ENCODE results near the gene MAST4.
"Not testable (repeated sequence)": the region's sequence is repeated elsewhere in the genome, so short reads cannot be mapped to it uniquely, and the experiment has no call there.

The MAST4 gene

DNA sequence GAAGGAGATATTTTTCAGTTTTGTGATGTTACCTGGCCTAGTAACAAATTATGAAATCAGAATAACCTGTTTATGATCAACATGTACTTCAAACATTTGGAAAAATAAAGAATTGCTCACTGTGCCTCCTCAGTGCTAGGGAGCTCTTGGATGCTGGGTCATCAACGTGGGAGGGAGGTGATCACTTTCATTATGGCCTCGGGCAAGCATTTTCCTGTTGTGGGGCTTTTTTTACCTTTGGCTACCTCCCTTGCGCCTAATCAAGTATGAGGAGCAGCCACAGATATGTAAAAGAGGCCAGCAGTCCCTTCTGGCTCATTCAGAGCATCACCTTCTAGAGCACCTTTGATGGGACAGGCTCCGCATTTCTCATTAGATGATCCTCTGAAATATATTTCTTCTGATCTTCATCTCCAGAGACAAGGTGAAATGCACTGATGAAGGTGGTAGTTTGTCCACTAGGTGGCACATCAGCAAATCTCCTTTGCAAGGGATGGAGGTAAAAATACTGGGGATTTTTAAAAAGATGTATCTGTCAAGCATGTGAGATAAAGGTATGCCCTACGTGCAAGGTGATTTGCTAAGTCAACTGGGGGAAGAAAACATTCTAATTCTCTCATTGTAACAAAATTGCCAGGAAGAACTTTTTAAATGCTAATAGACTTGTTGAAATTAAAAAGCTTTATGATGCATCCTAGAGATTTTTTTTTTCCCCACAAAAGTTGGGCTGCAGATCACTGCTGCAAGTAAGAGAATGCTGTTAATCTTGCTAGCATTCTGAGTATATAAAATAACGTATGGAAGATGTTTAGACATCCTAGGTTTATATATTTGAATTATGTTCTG is 218.2 kb downstream of the MAST4 start:
- no peak for DNase-seq

DNA sequence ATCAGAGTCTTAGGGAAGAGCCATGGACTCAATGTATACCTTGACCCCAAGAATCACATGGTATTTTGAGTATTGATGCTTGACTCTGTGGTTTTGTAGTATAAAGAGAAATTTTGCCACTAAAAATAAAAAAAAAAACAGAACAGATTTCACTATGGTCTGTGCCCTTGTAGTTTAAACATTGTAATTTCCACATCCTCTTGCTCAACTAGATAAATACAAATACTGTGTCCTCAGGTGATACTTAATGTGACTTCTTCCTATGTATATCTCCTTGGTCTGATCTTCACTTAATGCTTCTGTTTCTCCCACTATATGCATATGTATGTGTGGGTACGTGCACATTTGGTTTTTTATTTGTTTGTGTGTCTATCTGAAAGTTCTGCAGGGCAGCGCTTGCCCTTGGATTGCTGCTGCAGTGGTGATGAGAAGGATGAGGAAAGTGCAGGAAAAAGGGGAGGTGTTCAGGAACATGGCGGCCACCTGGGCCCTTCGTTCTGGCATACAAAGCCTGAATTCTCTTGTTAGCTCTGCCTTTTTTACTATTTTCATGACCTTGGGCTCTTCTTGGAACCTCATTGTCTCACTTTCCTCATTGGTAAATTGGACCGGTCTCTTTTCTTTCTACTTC is 222.2 kb downstream of the MAST4 start:
- DNase-seq, result no peak

DNA sequence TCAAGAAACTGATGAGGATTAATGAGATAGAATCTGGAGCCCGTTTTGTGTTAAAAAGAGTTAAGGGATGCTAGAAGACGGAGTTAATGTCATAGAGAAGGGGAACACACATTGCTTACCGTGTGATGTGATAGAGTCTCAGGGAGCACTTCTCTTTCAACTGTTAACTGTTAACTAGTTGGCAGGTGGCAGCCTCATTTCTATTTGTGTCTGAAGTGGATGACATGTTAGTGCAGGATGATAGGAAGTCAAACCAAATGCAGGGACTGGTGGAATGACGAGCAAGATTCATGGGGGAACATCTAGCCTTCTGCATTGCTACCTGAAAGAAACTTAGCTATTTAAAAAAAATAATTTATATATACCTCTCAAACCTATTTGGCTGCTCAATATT is 222.7 kb downstream of the MAST4 start:
- DNase-seq, result no peak

DNA sequence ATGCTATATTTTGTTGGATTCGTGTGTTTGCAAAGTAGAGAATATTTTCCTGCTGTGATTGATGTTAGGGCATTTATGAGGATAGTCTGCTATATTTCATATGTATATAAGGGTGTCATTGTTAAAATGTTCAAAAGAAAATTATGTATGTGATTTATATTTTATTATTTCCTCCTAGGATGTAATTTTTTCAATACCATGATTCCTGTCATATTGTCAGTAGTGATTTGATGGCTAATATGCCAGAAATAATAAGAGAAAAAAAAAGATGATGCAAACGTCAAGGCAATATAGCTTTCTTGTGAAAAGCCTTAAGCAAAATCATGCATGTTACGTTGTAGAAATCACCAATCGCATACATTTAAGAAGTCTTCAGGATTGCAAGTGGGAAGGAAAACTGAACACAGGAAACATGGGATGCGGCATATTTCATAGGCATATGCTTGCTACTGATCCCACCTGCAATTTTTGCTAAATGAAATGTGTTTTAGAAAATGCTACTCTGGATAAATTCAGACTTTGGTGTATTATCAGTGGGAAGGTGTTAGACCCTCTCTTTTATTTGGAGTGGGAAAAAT is 224.5 kb downstream of the MAST4 start:
- no peak for DNase-seq

DNA sequence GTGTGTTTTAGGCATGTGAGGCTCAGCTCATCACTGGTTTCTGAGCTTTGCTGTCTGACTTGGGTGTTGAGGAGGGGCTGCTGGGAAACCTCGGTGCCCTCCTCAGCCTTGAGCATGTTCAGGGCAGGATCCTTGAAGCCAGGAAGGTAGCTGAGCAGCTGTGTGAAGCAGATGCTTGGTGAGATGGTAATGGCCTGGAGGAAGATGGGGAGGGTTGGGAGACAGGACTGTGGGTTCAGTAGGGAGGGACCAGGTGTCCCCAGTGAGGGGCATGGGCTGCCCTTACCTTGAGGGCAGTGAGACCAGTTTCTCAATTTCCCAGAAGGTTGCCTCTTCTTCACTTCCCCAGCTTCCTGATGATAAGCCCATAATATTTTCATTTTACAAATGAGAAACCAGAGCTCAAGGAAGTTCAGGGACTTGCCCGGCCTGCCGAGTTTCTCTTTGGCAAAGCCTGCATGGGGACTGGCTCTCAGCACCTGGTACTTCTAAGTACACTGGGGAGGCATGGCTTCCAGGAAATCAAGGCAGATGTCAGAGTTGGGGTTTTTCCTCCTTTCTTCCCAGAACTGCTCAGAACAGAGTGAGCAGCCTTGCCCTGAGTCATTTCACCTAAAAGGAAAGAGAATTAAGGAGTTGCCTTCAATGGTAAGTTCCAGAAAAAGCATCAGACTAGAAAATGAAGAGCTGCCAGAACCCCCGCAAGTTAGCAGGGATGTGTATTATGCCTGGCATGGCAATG is 225.7 kb downstream of the MAST4 start:
- DNase-seq, result no peak

DNA sequence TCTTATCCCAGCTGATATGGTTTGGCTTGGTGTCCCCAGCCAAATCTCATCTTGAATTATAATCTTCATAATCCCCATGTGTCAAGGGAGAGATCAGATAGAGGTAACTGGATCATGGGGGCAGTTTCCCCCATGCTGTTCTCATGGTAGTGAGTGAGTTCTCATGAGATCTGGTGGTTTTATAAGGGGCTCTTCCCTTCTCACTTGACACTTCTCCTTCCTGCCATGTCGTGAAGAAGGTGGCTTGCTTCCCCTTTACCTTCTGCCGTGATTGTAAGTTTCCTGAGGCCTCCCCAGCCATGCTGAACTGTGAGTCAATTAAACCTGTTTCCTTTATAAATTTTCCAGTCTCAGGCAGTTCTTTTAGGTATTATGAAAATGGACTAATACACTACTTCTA is 226.7 kb downstream of the MAST4 start:
- not testable (repeated sequence) for DNase-seq

DNA sequence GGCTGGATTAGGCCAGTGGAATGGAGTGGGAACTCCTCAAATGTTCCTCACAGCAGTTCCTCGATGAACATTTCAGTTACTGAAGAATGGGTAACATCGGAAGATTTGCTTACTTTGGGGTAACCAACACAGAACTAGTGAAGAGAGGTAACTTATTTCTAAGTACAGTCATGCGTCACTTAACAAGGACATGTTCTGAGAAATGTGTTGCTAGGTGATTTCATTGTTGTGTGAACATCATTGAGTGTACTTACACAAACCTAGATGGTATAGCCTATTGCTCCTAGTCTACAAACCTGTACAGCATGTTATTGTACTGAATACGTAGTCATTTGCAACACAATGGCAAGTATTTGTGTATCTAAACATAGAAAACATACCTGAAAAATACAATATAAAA is 228.3 kb downstream of the MAST4 start:
- no peak for DNase-seq

DNA sequence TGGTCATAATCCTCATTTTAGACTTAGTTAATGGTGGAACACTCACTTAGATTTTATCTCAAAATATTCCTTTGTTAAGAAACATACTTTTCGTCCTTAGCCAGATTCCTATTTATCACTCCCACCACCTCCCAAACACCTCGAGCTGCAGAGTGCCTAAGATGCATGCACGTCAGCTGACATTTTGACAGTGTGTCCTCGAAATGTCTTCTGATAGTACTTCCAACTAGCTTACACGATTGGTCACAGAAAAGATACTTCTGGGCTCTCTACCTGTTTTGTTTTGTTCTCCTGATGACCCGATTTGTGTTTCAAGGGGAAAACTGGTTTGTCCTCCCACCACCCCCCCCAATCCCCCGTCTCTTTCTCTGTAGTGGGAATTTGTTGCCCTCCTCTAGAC is 230.1 kb downstream of the MAST4 start:
- DNase-seq, result no peak

DNA sequence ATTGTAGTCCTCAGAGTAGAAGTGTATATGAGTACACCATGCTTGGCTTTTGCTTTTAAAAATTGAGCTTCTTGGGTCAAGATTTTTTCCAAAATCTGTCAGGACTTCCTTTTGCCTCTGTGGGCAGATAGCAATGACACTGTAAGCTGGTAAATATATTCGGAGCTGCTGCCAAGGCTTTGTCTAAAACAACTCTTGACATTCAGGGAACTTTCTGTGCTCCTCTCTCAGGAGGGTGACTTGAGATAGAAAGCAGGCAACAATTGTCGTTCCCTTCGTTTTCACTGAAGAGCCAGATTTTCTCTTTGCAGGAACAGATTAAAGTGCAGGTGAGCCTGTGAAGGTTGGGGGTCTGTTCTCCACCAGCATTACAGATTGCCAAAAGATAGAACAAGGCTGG is 230.5 kb downstream of the MAST4 start:
- DNase-seq, result no peak

DNA sequence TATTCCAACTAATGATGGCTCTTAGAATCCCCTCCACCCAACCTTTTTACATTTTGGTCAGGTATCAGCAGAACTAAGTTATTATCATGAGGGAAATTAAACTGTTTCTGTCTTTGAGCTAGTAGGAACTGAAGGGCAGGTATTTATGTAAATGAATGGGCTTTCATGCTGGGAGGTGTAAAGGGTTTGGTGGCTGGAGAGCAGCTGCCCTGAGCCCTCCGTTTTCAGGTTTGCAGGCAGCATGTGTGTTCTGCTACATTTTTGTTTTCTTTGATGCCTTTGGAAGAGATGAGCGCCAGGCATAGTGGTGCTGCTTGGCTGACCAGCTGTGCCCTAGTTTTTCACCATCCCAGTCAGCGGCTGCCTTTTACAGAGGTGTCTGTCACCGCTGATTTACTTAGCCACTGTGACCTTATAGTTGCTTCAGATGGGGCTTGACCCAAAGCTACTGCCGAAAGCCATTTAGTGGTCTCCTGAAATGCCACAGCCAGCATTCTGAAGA is 231.9 kb downstream of the MAST4 start:
- DNase-seq, result no peak

DNA sequence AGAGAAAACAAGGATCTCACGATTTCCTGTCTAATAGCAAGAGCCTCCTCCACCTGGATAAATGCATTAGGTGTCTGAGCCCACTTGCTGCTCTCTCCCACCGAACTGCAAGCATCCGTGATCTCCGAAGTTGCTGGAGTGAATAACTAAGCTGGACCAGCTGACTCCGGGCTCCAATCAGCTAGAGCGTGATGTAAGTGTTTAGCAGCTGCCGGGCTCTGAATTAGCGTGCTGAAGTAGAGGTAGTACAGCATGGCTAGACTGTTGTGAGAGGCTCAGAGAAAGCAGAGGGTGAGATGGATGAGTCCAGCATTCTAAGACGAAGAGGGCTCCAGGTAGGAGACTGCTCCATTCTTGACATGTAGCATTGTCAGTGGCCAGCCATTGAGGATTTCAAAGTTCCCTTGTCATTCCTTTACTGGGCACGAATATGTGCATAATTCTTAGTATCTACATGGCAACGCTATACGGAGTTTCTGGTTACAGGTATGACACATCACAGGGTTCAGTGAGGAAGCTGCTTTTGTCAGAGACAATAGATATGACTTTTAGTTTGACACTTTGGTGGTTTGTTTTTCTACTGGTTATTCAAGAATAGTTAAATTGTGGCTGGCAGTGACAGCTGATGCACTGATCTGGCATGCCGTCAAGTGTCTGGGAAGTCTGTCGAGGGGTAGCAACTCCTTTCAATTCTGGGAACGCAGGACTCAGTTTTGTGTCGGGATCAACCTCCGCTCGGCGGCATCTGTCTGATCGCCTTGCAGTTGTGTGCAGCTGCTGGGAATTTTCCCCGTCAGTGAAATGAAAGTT is 232.6 kb downstream of the MAST4 start:
- peak; percentile 86 for DNase-seq

DNA sequence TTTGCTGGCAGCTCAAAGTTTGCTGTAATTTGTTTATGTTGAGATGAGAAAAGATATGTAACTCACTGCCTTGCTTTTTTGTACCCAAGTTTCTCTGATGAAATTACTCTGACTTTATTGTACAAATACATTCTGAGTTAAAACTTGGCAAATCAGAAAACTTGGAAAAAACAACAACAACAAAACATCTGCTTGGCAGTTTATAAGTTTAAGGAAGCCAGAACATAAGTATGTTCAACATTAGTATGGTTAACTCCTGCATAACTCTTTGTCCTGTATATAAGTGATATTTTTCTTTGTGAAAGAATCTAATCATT is 233.1 kb downstream of the MAST4 start:
- no peak for DNase-seq

DNA sequence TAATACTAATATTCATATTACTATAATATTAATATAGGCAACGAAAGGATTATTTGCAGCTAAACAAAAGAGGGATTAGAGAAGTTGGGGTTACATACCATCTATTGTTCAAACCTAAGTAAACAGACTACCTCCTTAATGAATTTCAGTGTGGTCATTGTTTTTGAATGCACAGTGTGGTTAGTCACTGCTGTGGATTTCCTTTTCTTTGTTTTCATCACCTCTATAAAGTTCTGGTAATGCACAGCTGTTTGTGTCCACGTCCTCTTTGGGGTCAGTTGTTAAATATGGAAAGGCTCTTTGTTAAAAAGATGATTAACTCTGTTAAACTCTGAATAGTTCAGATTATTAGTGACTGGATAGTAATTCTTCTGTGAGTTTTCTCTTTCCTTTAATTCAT is 233.6 kb downstream of the MAST4 start:
- no peak for DNase-seq

DNA sequence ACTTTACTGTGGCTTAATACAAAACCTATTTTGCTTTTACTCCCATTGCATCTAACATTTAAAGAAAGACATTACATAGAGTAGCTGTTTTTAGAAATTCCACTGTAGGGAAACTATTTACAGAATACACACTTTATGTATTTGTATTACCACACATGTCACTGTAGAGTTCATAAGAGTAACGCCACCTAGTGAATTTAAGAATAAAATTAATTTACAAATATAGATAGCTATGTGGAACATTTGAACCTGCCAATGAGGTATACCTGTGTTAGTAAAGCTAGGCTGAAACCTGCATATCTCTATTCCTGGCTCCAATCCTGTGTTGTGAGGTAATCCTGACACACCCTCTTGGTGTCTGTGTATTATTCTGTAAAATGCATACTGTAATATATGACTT is 234.4 kb downstream of the MAST4 start:
- no peak for DNase-seq

DNA sequence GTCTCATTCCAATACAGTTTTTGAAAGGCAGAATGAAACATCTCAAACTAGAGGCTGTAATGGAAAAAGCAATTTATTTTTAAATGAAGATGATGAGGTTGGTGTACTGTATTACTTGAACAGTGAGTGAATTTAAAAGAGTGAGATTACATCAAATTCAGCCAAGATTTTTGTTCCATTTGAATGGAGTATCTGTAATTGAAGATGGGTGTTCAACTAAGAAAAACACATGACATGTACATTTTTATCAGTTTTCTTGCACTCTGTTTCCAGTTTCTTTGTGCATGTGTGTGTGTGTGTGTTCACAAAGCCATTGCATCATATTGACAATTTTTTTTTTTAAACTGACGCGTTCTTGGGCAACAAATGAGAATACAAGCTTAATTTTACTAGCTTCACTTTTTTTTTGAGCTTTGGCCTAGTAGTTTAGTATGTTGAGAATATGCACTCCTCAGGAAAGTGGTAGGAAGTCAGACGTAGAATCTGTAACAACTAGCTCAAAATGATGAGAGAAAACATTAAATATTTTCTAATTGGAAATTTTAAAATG is 243.5 kb downstream of the MAST4 start:
- no peak for DNase-seq

DNA sequence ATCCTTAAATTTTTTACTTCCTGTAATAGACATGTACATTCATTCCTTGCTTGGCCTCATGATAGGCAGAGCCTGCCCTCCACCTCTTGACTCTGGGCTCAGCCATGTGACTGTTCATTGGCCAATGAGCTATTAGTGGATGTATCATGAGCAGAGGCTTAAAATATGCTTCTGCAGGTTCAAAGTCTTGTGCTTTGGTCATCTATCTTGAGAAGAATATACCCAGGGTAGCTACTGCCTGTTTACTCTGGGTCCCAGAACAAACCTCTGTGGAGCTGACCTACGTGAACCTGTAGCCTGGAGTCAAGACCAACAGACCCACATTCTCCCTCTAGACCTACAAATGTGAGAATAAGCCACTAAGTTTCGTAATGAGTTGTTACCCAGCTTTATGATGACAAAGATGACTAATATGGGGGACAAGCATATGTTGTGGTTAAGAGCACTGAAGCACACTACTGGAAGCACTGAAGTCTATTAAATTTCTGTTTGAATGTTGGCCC is 244.4 kb downstream of the MAST4 start:
- no peak for DNase-seq

DNA sequence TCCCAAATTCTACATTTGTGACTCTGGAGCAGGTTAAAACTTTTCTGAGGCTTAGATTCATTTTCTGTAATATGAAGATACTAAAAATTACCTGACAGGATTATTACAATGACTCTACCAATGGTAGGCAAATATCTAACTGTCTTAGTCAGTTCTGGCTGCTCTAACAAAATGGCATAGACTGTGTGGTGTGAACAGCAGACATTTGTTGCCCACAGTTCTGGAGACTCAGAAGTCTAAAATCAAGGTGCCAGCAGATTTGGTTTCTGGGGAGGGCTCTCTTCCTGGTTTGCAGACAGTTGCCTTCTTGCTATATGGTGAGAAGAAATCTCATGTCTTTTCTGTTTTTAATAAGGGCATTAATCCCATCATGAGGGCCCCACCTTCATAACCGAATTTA is 245.1 kb downstream of the MAST4 start:
- no peak for DNase-seq

DNA sequence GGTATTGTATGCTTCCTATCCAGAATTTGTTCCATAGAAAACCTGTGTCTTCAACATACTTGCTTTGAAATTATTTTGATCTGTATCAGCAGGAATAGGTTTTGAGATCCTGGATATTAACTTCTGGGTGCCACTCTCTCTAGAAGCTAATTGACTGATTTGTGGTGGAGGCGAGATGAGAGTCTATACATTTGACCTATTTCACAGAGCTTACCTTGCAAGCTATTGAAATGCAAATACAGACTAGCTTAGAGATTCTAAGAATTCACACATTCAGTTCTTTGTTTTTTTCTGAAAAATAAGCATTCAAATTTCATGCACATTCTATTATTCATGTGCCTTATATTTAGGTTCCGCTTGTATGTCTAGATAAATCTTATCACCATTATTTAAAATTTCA is 246.3 kb downstream of the MAST4 start:
- DNase-seq, result no peak

DNA sequence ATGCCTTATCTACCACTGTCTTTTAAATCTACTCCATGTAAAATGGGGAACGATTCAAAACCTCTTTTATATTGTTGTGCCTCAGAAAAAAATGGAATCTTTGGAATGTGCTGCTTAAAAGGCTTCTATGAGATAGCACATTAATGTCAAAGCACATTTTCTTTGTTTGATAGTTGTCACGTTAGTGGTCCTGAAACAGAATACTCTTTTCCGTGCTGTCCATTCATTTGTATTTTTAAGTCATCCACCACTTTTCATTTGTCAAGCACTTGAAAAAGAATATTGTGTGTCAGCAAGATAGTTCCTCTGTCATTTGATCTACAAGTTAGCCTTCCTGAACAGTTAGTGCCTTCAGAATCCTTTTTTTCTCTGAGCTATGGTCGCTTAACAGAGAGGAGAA is 246.9 kb downstream of the MAST4 start:
- DNase-seq, result no peak

DNA sequence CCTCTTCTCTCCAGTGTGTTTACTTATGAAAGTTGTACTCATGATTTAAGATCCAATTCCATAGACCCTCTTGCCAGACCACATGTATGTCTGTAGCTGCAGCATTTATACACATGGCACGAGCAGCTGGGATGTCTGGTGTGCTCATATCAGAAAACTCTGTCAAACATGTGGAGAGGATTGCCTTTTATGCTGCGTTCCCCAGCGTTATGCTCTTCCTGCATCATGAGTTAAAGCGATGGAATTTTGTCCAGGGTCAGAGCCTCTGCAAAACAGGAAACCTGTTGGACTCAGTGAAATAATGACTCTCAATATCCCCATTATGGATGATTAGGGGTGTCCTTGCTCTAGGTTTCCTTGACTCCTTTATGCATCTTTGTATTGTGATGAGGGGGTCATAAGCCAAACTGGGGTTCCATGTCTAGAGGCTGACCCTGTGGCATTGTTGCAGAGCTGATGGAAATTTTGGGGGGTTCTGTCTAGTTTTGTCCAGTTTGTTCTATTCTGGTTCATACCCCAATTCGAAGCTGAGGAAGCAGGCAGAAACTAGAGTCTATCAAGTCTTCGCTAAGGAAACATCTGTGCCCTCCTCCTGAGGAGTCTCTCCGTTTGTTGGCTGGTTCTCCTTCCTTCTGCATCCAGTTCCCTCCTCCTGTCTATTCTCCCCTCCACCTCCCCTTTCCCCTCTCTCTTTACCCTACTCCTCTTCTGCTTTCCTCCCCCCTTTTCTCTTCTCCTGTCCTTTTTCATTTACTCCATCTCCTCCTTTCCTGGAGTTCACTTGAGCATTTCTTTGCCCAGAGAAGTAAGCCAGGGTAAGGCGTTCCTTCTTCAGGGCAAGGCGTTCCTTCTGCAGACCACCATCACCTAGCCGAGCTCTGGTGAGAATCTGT is 252.8 kb downstream of the MAST4 start:
- no peak for DNase-seq

DNA sequence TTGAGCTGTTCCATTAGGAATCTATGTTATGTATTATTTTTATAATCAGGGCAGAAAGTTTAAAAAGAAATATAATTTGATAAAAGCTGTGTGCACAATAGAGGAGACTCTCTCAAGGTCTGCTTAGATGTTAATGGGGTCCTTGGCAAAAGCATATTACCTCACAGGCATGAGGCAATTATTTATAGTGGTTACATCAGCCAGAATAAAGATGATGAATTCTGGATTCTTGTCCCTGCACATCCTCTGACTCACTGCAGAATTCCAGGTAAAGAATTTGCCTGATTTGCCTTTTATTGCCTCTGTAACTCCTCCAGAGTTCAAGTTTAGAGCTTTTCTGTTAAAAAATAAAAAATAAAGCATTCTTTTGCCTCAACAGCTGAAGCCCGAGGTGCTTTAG is 253.6 kb downstream of the MAST4 start:
- DNase-seq, result no peak
